HUES48 (cell line): ENCODE data around the gene TEDC2.

Experiments used
- H3K27ac ChIP-seq: one replicate; pipeline ENCODE4 v1.7.0; 2013; ENCODE audit warnings: low read depth, low read length, inconsistent platforms
- H3K27me3 ChIP-seq: 2 replicates; pipeline ENCODE4 v1.6.1; 2013; ENCODE audit warnings: mild to moderate bottlenecking, low read length; ENCODE audit not compliant: control insufficient read depth, insufficient read depth
- H3K36me3 ChIP-seq: 2 replicates; pipeline ENCODE4 v1.6.1; 2013; ENCODE audit warnings: low read length; ENCODE audit not compliant: control insufficient read depth, insufficient read depth
- H3K4me1 ChIP-seq: 2 replicates; pipeline ENCODE4 v1.6.1; 2013; ENCODE audit warnings: mild to moderate bottlenecking, low read length; ENCODE audit not compliant: control insufficient read depth, insufficient read depth
- H3K4me3 ChIP-seq: 2 replicates; pipeline ENCODE4 v1.5.1; 2013; ENCODE audit warnings: mild to moderate bottlenecking, low read depth, low read length
- H3K9ac ChIP-seq: 2 replicates; pipeline ENCODE4 v1.6.1; 2013; ENCODE audit warnings: mild to moderate bottlenecking, low read depth, low read length, moderate library complexity
- H3K9me3 ChIP-seq: 2 replicates; pipeline ENCODE4 v1.6.1; 2013; ENCODE audit warnings: low read length; ENCODE audit not compliant: control insufficient read depth, insufficient read depth

The TEDC2 gene

DNA sequence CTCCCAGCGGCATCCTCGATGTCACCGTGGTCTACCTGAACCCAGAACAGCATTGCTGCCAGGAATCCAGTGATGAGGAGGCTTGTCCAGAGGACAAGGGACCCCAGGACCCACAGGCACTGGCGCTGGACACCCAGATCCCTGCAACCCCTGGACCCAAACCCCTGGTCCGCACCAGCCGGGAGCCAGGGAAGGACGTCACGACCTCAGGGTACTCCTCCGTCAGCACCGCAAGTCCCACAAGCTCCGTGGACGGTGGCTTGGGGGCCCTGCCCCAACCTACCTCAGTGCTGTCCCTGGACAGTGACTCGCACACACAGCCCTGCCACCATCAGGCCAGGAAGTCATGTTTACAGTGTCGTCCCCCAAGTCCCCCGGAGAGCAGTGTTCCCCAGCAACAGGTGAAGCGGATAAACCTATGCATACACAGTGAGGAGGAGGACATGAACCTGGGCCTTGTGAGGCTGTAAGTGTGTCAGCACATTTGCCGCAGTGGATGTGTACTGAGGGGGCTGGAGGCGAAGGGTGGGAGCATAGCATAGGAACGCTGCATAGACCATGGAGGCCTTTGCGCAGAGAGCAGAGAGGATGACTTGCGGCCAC is 3.3 kb upstream of the TEDC2 start:
- H3K4me1 ChIP-seq = 0 out of 2 replicates have a peak, but pooled peaks cover 4% of the 10 kb centered on the region
- no peak overlapping the region for H3K27ac ChIP-seq
- H3K9me3 ChIP-seq = no peaks in the 10 kb centered on the region
- peaks cover 69% of the 10 kb centered on the region for H3K36me3 ChIP-seq
- no peak overlapping the region for H3K9ac ChIP-seq
- no peaks in the 10 kb centered on the region for H3K27me3 ChIP-seq
- no peak overlapping the region for H3K4me3 ChIP-seq

DNA sequence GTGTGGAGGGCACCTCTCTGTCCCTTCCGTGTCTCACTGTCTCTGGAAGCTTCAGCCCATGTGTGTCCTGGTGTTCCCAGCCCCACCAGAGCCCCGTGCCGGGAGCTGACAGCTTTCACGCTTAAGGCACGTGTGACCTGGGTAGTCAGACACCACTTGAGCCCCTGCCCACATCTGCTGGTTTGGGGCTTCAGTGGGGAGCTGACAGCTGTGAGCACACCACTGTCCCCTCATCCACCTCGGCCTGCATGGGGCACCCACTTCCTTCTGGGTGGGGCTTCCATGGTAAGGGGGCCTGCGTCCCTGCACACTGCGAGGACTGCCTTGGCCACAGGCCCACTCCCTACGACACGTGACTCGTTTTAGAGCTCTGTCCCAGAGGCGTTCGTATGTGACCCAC is 2.6 kb upstream of the TEDC2 start:
- Histone ChIP-seq H3K27me3 (no peaks in the 10 kb centered on the region), H3K36me3 (peaks cover 69% of the 10 kb centered on the region), H3K9me3 (no peaks in the 10 kb centered on the region), H3K9ac (no peak overlapping the region), H3K4me1 (0 out of 2 replicates have a peak, but pooled peaks cover 4% of the 10 kb centered on the region), H3K4me3 (no peak overlapping the region), H3K27ac (no peak overlapping the region)

DNA sequence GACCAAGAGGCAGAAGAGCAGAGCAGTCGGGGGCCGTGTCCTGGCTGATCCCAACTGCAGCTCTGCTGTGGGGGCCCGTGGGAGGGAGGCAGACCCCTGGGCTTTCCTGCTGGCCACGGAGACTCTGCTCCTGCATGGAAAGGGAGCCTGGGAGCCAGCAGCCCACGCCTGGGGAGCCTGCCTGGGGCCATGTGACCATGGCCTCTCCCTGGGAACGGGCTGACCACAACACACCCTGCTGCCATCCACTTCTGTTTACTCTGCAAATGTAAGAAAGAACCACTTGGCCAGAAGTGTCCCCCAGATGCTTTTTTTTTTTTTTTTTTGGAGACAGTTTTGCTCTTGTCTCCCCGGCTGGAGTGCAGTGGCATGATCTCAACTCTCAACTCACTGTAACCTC is 2.0 kb upstream of the TEDC2 start:
- no peak overlapping the region for H3K4me3 ChIP-seq
- no peak overlapping the region for H3K9ac ChIP-seq
- no peaks in the 10 kb centered on the region for H3K27me3 ChIP-seq
- no peak overlapping the region for H3K27ac ChIP-seq
- H3K4me1 ChIP-seq = 0 out of 2 replicates have a peak, but pooled peaks cover 4% of the 10 kb centered on the region
- peaks cover 68% of the 10 kb centered on the region for H3K36me3 ChIP-seq
- H3K9me3 ChIP-seq = no peaks in the 10 kb centered on the region

DNA sequence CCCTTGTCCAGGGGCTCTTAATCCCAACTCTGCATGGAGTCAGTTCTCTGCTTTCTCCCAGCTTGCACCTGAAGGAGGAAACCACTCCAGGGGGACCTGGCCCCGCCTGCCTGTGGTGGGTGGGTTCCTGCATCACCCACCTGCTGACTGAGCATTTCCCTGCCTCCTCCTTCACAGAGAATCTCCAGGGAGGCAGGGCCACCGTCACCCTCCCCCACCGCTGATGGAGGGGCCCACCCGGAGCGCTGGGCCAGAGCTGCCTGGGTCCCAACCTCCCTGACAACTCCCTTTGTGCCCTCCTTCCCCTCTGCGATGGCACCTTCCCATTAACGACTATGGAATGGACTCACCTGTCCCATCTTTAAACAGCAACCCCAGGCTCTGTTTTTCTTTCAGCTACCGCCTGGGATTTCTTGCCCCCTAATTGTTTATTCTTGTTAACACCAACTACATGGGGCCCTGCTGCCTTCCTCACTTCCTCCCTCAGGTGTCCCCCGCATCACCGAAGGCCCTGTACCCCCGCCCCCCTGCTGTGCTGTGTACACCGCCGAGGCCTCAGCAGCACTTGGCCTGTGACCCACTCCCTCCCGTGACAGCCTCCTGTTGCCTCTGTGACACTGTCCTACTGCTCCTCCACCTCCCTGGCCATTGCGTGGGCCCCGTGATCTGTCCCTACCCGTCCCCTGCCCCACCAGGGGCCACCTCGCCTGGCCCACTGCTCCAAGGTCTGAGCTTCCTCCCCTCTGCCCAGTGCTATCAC is 842 bp upstream of the TEDC2 start:
- Histone ChIP-seq H3K9ac (peak overlapping the region; percentile 77), H3K27ac (peak overlapping the region; percentile 81), H3K27me3 (no peaks in the 10 kb centered on the region), H3K36me3 (peaks cover 57% of the 10 kb centered on the region), H3K4me3 (peak overlapping the region; percentile 78), H3K9me3 (no peaks in the 10 kb centered on the region), H3K4me1 (0 out of 2 replicates have a peak, but pooled peaks cover 4% of the 10 kb centered on the region)

DNA sequence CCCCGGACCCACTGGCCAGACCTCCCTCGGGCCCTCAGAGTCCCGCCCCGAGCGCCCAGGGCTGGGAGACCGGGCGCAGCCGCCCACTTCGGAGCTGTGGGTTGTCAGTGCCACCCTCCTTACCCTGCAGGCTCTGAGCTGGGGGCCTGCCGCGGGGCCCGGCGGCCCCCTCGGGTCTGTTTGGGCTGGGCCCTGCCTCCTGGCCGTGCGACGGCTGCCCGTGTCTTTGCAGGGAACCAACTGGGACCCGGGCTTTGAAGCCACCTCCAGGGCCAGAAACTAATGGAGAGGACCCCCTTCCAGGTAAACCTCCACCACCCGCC is 443 bp downstream of the TEDC2 start:
- no peaks in the 10 kb centered on the region for H3K9me3 ChIP-seq
- peaks cover 46% of the 10 kb centered on the region for H3K36me3 ChIP-seq
- H3K9ac ChIP-seq = peak overlapping the region; percentile 42; the same call in 1 of the 2 replicates
- no peaks in the 10 kb centered on the region for H3K27me3 ChIP-seq
- H3K27ac ChIP-seq = peak overlapping the region; percentile 81
- H3K4me3 ChIP-seq = peak overlapping the region; percentile 78
- H3K4me1 ChIP-seq = 0 out of 2 replicates have a peak, but pooled peaks cover 4% of the 10 kb centered on the region

DNA sequence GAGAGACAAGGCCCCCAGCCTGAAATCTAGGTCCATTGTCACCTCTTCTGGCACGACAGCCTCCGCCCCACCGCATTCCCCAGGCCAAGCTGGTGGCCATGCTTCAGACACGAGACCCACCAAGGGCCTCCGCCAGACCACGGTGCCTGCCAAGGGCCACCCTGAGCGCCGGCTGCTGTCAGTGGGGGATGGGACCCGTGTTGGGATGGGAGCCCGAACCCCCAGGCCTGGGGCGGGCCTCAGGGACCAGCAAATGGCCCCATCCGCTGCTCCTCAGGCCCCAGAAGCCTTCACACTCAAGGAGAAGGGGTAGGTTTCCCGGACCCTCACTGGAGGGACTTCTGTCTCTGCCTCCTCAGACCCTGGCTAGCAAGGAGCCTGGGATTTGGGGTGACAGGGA is 1.0 kb downstream of the TEDC2 start:
- H3K4me3 ChIP-seq = peak overlapping the region; percentile 78
- 0 out of 2 replicates have a peak, but pooled peaks cover 4% of the 10 kb centered on the region for H3K4me1 ChIP-seq

DNA sequence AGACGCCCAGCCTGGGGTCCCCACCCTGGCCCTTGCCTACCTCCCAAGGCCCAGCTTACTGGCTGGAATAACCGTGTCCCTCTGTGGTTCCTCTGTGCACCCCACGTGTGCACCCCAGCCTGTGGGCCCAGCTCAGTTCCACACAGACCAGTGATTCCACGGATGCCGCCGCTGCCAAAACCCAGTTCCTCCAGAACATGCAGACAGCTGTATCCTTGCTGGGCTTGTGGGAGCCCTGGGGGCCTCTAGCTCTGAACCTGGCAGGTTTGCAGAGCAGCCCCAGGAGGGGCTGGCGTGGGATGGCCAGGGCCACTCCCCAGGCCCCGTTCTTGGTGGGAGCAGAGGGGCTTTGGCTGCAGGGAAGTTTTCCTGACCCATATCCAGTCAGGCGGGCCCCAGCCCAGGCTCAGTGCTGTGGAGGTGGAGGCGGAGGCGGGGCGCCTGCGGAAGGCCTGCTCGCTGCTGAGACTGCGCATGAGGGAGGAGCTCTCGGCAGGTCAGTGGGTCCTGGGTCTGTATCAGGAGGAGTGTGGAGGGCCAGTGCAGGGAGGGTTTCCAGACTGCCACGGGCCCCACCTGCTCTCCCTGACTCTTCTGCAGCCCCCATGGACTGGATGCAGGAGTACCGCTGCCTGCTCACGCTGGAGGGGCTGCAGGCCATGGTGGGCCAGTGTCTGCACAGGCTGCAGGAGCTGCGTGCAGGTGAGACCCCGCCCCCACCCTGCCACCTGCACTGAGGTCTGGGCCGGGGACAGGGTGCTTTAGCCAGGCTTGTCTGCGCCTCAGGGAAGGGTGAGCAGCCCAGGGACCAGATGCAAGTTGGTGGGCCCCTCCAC is 2.3 kb downstream of the TEDC2 start:
- Histone ChIP-seq H3K27ac (no peak overlapping the region), H3K36me3 (peaks cover 27% of the 10 kb centered on the region), H3K4me1 (peaks cover 4% of the 10 kb centered on the region; the same call in 1 of the 2 replicates), H3K9ac (no peak overlapping the region), H3K4me3 (no peak overlapping the region), H3K27me3 (no peaks in the 10 kb centered on the region), H3K9me3 (no peaks in the 10 kb centered on the region)

More for the DNA sequence above, 1.0 kb downstream of the TEDC2 start:
- H3K27me3 ChIP-seq = no peaks in the 10 kb centered on the region
- no peak overlapping the region for H3K27ac ChIP-seq
- no peaks in the 10 kb centered on the region for H3K9me3 ChIP-seq
- peaks cover 40% of the 10 kb centered on the region for H3K36me3 ChIP-seq
- no peak overlapping the region for H3K9ac ChIP-seq

DNA sequence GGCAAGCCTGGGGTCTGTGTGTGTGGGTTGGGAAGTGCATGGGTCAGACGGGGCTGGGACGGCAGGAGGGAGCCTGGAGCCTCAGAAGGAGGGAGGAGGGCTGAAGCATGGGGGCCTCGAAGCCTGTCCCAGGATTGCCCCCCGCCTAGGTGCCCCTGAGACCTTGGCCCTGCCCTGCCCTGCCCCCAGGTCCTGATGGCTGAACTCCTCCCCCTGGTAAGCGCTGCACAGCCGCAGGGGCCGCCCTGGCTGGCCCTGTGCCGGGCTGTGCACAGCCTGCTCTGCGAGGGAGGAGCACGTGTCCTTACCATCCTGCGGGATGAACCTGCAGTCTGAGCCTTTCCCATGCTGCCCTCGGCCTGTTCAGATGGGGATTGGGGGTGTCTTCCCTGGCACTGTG is 4.4 kb downstream of the TEDC2 start:
- H3K4me1 ChIP-seq = peaks cover 10% of the 10 kb centered on the region
- H3K4me3 ChIP-seq = no peak overlapping the region
- peaks cover 17% of the 10 kb centered on the region for H3K36me3 ChIP-seq
- H3K27me3 ChIP-seq = peaks cover 10% of the 10 kb centered on the region
- H3K27ac ChIP-seq = no peak overlapping the region
- H3K9ac ChIP-seq = no peak overlapping the region
- no peaks in the 10 kb centered on the region for H3K9me3 ChIP-seq

DNA sequence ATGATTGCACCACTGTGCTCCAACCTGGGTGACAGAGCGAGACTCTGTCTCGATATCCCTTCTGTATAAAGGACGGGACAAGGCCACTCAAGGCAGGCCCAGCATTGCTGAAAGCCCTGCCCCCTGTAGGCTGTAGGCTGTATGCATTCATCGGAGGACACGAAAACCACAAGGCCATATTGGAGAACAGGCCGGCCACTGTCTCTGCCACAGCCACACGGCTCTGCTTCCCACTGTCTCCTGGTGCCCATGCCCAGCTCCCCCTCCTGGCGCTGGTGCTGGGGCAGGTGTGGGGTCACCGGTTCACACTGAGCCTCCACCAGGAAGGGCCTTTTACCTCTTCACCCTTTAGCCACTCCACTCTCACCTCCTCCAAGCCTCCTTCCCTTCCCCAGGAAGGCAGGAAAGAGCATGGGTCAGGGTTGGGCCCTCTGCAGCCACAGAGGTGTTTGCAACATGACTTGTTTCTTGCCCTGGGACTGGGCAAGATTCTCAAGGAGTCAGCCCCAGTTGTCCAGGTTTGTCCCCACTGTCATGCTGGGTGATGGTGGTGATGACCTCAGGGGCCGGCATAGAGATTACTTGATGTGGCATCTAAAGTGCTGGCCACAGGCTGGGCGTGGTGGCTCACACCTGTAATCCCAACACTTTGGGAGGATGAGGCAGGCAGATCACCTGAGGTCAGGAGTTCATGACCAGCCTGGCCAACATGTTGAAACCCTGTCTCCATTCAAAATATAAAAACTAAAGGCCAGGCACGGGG is 5.9 kb downstream of the TEDC2 start:
- Histone ChIP-seq H3K9ac (no peak overlapping the region), H3K9me3 (no peaks in the 10 kb centered on the region), H3K4me3 (no peak overlapping the region), H3K4me1 (peaks cover 17% of the 10 kb centered on the region), H3K27ac (no peak overlapping the region), H3K36me3 (peaks cover 17% of the 10 kb centered on the region), H3K27me3 (peaks cover 25% of the 10 kb centered on the region)

DNA sequence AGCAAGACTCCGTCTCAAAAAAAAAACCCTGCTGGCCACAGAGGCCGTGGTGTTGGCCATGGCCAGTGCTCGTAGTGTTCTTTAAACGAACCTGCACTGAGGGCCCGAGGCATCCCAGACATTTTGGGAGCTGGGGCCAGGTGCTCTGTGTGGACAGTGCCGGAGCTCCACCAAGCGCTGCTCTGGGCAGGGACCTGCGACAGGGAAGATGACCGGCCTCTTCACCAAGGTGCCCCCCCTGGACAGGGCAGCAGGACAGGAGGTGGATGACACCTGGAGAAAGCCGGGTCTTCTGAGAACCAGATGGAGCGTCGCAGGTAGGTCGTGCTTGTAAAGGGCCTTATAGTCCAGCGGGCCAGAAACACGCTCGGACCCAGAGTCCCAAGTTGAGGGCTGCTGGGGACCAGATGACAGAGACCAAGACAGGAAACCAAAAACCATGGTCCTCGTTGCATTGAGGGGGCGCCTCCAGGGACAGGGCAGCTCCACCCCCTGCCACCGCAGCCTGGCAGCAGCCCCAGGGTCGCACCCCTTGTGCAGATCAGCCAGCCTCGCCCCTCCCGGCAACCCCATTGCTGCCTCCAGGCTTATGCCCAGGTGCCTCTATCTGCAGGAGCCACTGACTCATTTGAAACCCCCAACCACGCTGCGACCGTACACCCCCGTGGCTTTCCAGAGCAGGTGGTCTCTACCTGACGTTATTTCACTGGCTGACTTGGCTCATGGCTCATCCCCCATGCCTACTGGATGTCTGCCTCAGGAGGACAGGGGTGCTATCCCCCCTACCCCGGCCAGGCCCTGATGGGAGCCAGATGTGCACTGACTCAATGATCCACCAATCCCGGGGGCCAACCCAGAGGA is 7.0 kb downstream of the TEDC2 start:
- H3K27ac ChIP-seq = peak overlapping the region; percentile 39
- peaks cover 16% of the 10 kb centered on the region for H3K4me1 ChIP-seq
- H3K36me3 ChIP-seq = peaks cover 10% of the 10 kb centered on the region
- peaks cover 32% of the 10 kb centered on the region for H3K27me3 ChIP-seq
- H3K9me3 ChIP-seq = no peaks in the 10 kb centered on the region
- peak overlapping the region; percentile 52; the same call in 1 of the 2 replicates for H3K9ac ChIP-seq
- peak overlapping the region; percentile 60; the same call in 1 of the 2 replicates for H3K4me3 ChIP-seq
